H1 (cell line): Measurements from ENCODE around the gene RIMS3. TPM values are rescaled to one million over a fixed set of nuclear protein-coding genes. Genes with fewer than 3 reads are reported as not detected.

Source experiments
- HDAC6 ChIP-seq: IDR thresholded peaks from one replicate; pipeline ENCODE4 v1.7.1; 2012; ENCODE audit warnings: low read depth, mild to moderate bottlenecking, inconsistent platforms, low read length, moderate library complexity
- JUN ChIP-seq: IDR thresholded peaks from 2 replicates; pipeline ENCODE4 v1.6.1; 2011; ENCODE audit warnings: low read depth, mild to moderate bottlenecking, improper control_type of control experiment, low read length
- KDM4A ChIP-seq: IDR thresholded peaks from one replicate; pipeline ENCODE4 v1.7.1; 2012; ENCODE audit warnings: low read depth, mild to moderate bottlenecking, moderate library complexity, low read length, inconsistent platforms; ENCODE audit not compliant: severe bottlenecking
- MAFK ChIP-seq: IDR thresholded peaks from 2 replicates; pipeline ENCODE4 v1.6.1; 2012; ENCODE audit warnings: low read depth, mild to moderate bottlenecking, improper control_type of control experiment, low read length
- polyA plus RNA-seq, 7 experiments: library from polyadenylated mRNA; depleted of rRNA in 3 of 7; stranded (reverse) in 5 of 7; unstranded in 2 of 7; fragments of >200 nt in 5 of 7; fragments of 200-250 nt in 2 of 7; gene quantifications; 1 replicate in 5 of 7; 2 replicates in 1 of 7; 4 replicates in 1 of 7; pipeline versions ENCODE4 v1.2.1 to v1.2.3, GENCODE V29; 2011 to 2013; ENCODE audit warnings: missing spikeins in 2 of 7, mixed read lengths in 2 of 7
- total RNA-seq: library from RNA; stranded (reverse); fragmentation: NEBNext Ultra II Directional; extraction: Animal tissue kit (Norgen Biotek cat#: 25700); gene quantifications from 2 replicates; pipeline ENCODE4 v1.2.1, GENCODE V29; 2021
- TF ChIP-seq, protein P1 (sequence below), 3 experiments: IDR thresholded peaks; 1 replicate in 2 of 3; 2 replicates in 1 of 3; pipeline versions ENCODE4 v1.5.1 to v1.6.1; 2011; ENCODE audit warnings: low read length in 3 of 3, mild to moderate bottlenecking in 3 of 3, inconsistent platforms in 2 of 3, low read depth in 1 of 3, moderate library complexity in 1 of 3; ENCODE audit not compliant: insufficient read depth in 1 of 3; ENCODE audit errors: control extremely low read depth in 1 of 3

Gene RIMS3
- total and polyA plus RNA-seq, 2 of the 8 experiments (the other 6 are each of a cell fraction or from before 2014, with no cell fraction given), result 13.3 to 20.6 TPM

DNA sequence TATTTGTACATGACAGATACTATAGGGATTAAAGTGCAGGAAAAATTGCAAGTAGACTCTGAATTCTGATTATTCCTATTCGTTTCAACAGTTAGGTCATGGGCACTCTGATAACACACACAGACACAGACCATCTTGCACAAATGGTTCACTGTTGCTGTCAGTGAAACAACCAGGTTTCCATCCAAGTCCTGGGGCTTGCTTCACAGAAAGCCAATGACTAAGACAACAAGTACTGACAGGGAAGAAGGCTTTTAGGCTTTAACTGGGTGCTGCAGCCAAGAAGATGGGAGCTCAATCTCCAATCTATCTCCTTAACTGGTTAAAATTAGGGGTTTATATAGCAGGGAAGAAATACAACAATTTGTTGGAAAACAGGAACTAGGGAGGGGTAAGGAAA lies 57.6 kb downstream of the RIMS3 start (continued):
- no peak for TF ChIP-seq HDAC6
- TF ChIP-seq KDM4A, result no peak
- no peak for TF ChIP-seq JUN
- no peak for TF ChIP-seq MAFK
- TF ChIP-seq, protein P1, sequence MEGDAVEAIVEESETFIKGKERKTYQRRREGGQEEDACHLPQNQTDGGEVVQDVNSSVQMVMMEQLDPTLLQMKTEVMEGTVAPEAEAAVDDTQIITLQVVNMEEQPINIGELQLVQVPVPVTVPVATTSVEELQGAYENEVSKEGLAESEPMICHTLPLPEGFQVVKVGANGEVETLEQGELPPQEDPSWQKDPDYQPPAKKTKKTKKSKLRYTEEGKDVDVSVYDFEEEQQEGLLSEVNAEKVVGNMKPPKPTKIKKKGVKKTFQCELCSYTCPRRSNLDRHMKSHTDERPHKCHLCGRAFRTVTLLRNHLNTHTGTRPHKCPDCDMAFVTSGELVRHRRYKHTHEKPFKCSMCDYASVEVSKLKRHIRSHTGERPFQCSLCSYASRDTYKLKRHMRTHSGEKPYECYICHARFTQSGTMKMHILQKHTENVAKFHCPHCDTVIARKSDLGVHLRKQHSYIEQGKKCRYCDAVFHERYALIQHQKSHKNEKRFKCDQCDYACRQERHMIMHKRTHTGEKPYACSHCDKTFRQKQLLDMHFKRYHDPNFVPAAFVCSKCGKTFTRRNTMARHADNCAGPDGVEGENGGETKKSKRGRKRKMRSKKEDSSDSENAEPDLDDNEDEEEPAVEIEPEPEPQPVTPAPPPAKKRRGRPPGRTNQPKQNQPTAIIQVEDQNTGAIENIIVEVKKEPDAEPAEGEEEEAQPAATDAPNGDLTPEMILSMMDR (IDR thresholded peaks at IDR 0.05; ENCODE audit: control extremely low read depth in 1 of 3, insufficient read depth in 1 of 3, low read depth in 1 of 3, low read length in 3 of 3), result no peak
